ENCODE results near the gene ALOX12B.

DNA sequence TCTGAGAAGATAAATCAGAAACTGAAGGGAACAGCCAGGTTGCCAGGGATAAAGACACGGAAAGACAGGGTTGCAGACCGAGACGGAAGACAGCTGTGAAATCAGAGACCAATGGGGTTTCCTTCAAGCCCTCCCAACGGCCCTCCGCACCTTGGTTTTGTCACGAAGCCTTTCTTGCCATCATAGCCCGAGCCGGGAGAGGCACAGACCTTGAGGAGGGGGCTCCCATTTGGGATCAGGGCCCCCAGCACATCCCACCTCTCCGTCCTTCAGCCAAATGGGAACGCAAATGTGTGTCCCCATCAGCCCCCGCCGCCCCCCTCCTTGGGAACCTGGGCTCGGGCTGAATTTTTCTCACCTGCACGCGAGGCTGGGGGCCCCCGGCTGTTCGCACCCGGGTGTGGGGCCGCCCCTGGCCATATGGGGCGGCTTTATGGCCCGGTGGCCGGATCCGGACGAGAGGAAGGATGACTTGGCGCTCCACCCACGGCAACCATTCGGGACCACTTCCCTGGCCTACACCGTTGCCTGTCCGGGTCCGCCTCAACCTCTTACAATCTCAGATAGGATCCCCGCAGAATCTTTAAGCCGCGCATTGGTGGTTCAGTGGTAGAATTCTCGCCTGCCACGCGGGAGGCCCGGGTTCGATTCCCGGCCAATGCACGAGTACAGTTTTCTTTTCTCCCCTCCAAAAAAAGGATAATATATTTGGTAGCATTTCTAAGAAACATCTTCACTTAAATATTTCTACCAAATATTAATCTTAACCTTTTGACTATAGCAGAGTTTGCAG lies 37.8 kb upstream of the ALOX12B start:
- TF ChIP-seq, protein P1, sequence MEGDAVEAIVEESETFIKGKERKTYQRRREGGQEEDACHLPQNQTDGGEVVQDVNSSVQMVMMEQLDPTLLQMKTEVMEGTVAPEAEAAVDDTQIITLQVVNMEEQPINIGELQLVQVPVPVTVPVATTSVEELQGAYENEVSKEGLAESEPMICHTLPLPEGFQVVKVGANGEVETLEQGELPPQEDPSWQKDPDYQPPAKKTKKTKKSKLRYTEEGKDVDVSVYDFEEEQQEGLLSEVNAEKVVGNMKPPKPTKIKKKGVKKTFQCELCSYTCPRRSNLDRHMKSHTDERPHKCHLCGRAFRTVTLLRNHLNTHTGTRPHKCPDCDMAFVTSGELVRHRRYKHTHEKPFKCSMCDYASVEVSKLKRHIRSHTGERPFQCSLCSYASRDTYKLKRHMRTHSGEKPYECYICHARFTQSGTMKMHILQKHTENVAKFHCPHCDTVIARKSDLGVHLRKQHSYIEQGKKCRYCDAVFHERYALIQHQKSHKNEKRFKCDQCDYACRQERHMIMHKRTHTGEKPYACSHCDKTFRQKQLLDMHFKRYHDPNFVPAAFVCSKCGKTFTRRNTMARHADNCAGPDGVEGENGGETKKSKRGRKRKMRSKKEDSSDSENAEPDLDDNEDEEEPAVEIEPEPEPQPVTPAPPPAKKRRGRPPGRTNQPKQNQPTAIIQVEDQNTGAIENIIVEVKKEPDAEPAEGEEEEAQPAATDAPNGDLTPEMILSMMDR (IDR thresholded peaks at IDR 0.05; ENCODE audit: low read depth, low read length, missing input control): no peak
- TF ChIP-seq EGR1 (IDR thresholded peaks at IDR 0.05; ENCODE audit: low read depth in 2 of 2) (no peak), NR2F2 (IDR thresholded peaks at IDR 0.05) (no peak), RAD21 (IDR thresholded peaks at IDR 0.05) (no peak), TAF1 (conservative IDR thresholded peaks at IDR 0.05) (no peak), RXRA (IDR thresholded peaks at IDR 0.05) (no peak), JUND (IDR thresholded peaks at IDR 0.05) (no peak), GABPA (IDR thresholded peaks at IDR 0.05 in 1 of 2, conservative IDR thresholded peaks at IDR 0.05 in 1 of 2) (no peak), SP1 (IDR thresholded peaks at IDR 0.05) (no peak), HNF4A (conservative IDR thresholded peaks at IDR 0.05) (no peak)
- TF ChIP-seq, protein P2, sequence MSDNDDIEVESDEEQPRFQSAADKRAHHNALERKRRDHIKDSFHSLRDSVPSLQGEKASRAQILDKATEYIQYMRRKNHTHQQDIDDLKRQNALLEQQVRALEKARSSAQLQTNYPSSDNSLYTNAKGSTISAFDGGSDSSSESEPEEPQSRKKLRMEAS (IDR thresholded peaks at IDR 0.05): peak; percentile 41
- TF ChIP-seq, protein P3, sequence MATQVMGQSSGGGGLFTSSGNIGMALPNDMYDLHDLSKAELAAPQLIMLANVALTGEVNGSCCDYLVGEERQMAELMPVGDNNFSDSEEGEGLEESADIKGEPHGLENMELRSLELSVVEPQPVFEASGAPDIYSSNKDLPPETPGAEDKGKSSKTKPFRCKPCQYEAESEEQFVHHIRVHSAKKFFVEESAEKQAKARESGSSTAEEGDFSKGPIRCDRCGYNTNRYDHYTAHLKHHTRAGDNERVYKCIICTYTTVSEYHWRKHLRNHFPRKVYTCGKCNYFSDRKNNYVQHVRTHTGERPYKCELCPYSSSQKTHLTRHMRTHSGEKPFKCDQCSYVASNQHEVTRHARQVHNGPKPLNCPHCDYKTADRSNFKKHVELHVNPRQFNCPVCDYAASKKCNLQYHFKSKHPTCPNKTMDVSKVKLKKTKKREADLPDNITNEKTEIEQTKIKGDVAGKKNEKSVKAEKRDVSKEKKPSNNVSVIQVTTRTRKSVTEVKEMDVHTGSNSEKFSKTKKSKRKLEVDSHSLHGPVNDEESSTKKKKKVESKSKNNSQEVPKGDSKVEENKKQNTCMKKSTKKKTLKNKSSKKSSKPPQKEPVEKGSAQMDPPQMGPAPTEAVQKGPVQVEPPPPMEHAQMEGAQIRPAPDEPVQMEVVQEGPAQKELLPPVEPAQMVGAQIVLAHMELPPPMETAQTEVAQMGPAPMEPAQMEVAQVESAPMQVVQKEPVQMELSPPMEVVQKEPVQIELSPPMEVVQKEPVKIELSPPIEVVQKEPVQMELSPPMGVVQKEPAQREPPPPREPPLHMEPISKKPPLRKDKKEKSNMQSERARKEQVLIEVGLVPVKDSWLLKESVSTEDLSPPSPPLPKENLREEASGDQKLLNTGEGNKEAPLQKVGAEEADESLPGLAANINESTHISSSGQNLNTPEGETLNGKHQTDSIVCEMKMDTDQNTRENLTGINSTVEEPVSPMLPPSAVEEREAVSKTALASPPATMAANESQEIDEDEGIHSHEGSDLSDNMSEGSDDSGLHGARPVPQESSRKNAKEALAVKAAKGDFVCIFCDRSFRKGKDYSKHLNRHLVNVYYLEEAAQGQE (IDR thresholded peaks at IDR 0.05): no peak

Measured in liver (tissue), 3 donors.